Adrenal gland (tissue), 12 donors: ENCODE results near the gene RALGDS. TPM values are rescaled to one million over a fixed set of nuclear protein-coding genes. Genes with fewer than 3 reads are reported as not detected.

ENCODE experiments used
- DNase-seq, 7 donors: peaks; one replicate each; pipeline ENCODE4 v3.0.0-alpha.2; 2019 to 2020
- H3K27ac ChIP-seq, 5 donors: fragments of 200-600 bp; sonication (generic) in 4 of 5; 1 replicate in 3 of 5; 2 replicates in 2 of 5; pipeline versions ENCODE4 v1.5.1 to v1.8.0; 2016 to 2020; ENCODE audit warnings: mild to moderate bottlenecking in 1 of 5
- H3K27me3 ChIP-seq: fragments of 200-600 bp; 2 replicates; pipeline ENCODE4 v1.8.0; 2021
- H3K36me3 ChIP-seq, 2 donors: fragments of 200-600 bp; replicated peaks in 1 of 2; 1 replicate in 1 of 2; 2 replicates in 1 of 2; pipeline versions ENCODE4 v1.5.1 to v1.8.0; 2018 to 2022
- H3K4me1 ChIP-seq, 2 donors: fragments of 200-600 bp; replicated peaks in 1 of 2; 1 replicate in 1 of 2; 2 replicates in 1 of 2; pipeline versions ENCODE4 v1.5.1 to v1.8.0; 2018 to 2021
- H3K4me3 ChIP-seq, 4 donors: fragments of 200-600 bp; sonication (generic) in 3 of 4; one replicate each; pipeline ENCODE4 v1.5.1; 2016 to 2018
- H3K9me3 ChIP-seq, 3 donors: fragments of 200-600 bp; sonication (generic) in 1 of 3; replicated peaks in 1 of 3; 1 replicate in 2 of 3; 2 replicates in 1 of 3; pipeline versions ENCODE4 v1.5.1 to v1.8.0; 2016 to 2021
- CTCF ChIP-seq, 6 experiments: fragments of 450-650 bp in 4 of 6; fragments of 200-600 bp in 2 of 6; sonication (generic) in 1 of 6; IDR thresholded peaks; 1 replicate in 5 of 6; 2 replicates in 1 of 6; pipeline versions ENCODE4 v1.5.1 to v1.8.0; 2016 to 2021; ENCODE audit warnings: antibody characterized with exemption in 6 of 6, mild to moderate bottlenecking in 2 of 6, moderate library complexity in 1 of 6
- POLR2A ChIP-seq, 2 donors: fragments of 450-650 bp; IDR thresholded peaks; one replicate each; pipeline ENCODE4 v1.6.1; 2017; ENCODE audit warnings: antibody characterized with exemption in 2 of 2, mild to moderate bottlenecking in 2 of 2, moderate library complexity in 1 of 2
- WGBS, 4 donors: extraction: QIAGEN DNeasy Blood & Tissue Kit in 2 of 4; methylation state at CpG; one replicate each; pipeline versions ENCODE4 v1.1.5 to v1.1.7; 2013 to 2017; 5-methylcytosine and 5-hydroxymethylcytosine counted together
- intact Hi-C, 2 donors: fragments of 100-400 bp; cut with DNase I; formaldehyde crosslinking; loops; one replicate each; pipeline versions ENCODE4 v1.14.1 to v1.15.0; 2022 to 2023
- polyA plus RNA-seq, 3 donors: library from polyadenylated mRNA; stranded (reverse); fragments of 200-250 nt in 2 of 3; fragments of 350-450 nt in 1 of 3; fragmentation: Illumina TruSeq in 1 of 3; extraction: RNeasy Lipid Tissue Mini Kit (QIAGEN cat#74804) in 1 of 3; gene quantifications; one replicate each; pipeline ENCODE4 v1.2.3, GENCODE V29; 2013 to 2014
- total RNA-seq, 9 donors: library from RNA; depleted of rRNA in 4 of 9; stranded (reverse); fragments of >200 nt in 4 of 9; fragments of 120-200 nt in 1 of 9; fragmentation: NEBNext Ultra II Directional in 1 of 9; extraction: Animal tissue kit (Norgen Biotek cat#: 25700) in 1 of 9; gene quantifications; one replicate each; pipeline versions ENCODE4 v1.1.0 to v1.2.4, GENCODE V29; 2013 to 2023
- donor health status: healthy with polysubstance abuse.
- donor health status: Bipolar disorder and iron deficiency.
- donor health status: DM: yes; HTN: yes; CAD: no.
- donor health status: DM: no; HTN: no; CAD: no.
- donor health status: DM: no; HTN: no; CAD: no.
- donor health status: DM: yes; HTN: yes; CAD: no.

RALGDS gene
- total and polyA plus RNA-seq, 12 donors, result 21.3 to 170 (median 67.5) TPM

- Histone ChIP-seq H3K27me3 (no peaks in the 10 kb centered on the region), H3K27ac (peak overlapping the region in 4 of 5 donors; percentile 79 to 96 (median 89)), H3K36me3 (no peaks in the 10 kb centered on the region), H3K4me3 (peak overlapping the region; percentile 25 to 82 (median 55)), H3K9me3 (no peaks in the 10 kb centered on the region), H3K4me1 (peaks cover 72 to 76% of the 10 kb centered on the region in 2 donors)
- peak; percentile 45 to 67 for TF ChIP-seq POLR2A (IDR thresholded peaks at IDR 0.05)
- no peak for TF ChIP-seq CTCF (IDR thresholded peaks at IDR 0.05)
- DNase-seq, result peak in 1 of 7 donors; percentile 25
- WGBS, 4 donors, result 0 to 1% (median 0%) methylated on average over 1 to 66 of the region's 66 CpGs
- intact Hi-C loops, result no loop called here
These were observed 391 bp downstream of the RALGDS start for GRCh38 chr9:133120501-133121197.

GRCh38 chr9:133119846-133120500 lies 1.1 kb downstream of the RALGDS start:
- peak overlapping the region in 2 of 4 donors; percentile 65 to 82 for H3K4me3 ChIP-seq
- peak in 2 of 7 donors; percentile 45 to 50 for DNase-seq
- no peaks in the 10 kb centered on the region for H3K36me3 ChIP-seq
- TF ChIP-seq CTCF (IDR thresholded peaks at IDR 0.05), result no peak
- no peak for TF ChIP-seq POLR2A (IDR thresholded peaks at IDR 0.05)
- no peaks in the 10 kb centered on the region for H3K9me3 ChIP-seq
- peaks cover 74 to 81% of the 10 kb centered on the region in 2 donors for H3K4me1 ChIP-seq
- H3K27ac ChIP-seq, result peak overlapping the region; percentile 4 to 96 (median 85)
- intact Hi-C loops, result no loop called here
- no peaks in the 10 kb centered on the region for H3K27me3 ChIP-seq
- 42 to 49% (median 45%) methylated on average over 19 to 21 of the region's 21 CpGs; no CpG with 5 or more reads in 1 of the 4 donors for WGBS, 4 donors

- no peaks in the 10 kb centered on the region for H3K36me3 ChIP-seq
- intact Hi-C loops, result no loop called here
- no peaks in the 10 kb centered on the region for H3K27me3 ChIP-seq
- H3K9me3 ChIP-seq, result no peaks in the 10 kb centered on the region
- WGBS, 4 donors, result 58 to 69% (median 64%) methylated on average over 8 to 21 of the region's 21 CpGs
- DNase-seq, result peak in 5 of 7 donors; percentile 43 to 86 (median 63)
- peak overlapping the region in 1 of 4 donors; percentile 82 for H3K4me3 ChIP-seq
- peak overlapping the region; percentile 4 to 96 (median 85) for H3K27ac ChIP-seq
- TF ChIP-seq CTCF (IDR thresholded peaks at IDR 0.05) (no peak), POLR2A (IDR thresholded peaks at IDR 0.05) (peak; percentile 10 to 18)
- peaks cover 81 to 88% of the 10 kb centered on the region in 2 donors for H3K4me1 ChIP-seq
These were observed 1.8 kb downstream of the RALGDS start for GRCh38 chr9:133119103-133119845.

- Histone ChIP-seq H3K36me3 (no peaks in the 10 kb centered on the region), H3K4me3 (no peak overlapping the region), H3K27me3 (no peaks in the 10 kb centered on the region), H3K27ac (peak overlapping the region in 4 of 5 donors; percentile 35 to 96 (median 89)), H3K9me3 (no peaks in the 10 kb centered on the region), H3K4me1 (peaks cover 88 to 95% of the 10 kb centered on the region in 2 donors)
- intact Hi-C loops, result no loop called here
- no peak for TF ChIP-seq POLR2A (IDR thresholded peaks at IDR 0.05)
- TF ChIP-seq CTCF (IDR thresholded peaks at IDR 0.05), result no peak
- 65 to 89% (median 80%) methylated on average over 1 to 3 of the region's 3 CpGs for WGBS, 4 donors
- DNase-seq, result peak in 1 of 7 donors; percentile 7
These were observed 2.5 kb downstream of the RALGDS start for GRCh38 chr9:133118568-133118967.
